Smooth muscle cell of the brain vasculature (primary cell): ENCODE results near the gene SIT1.

Source experiments
- DNase-seq: peaks from one replicate; pipeline ENCODE4 v3.0.0-alpha.2; 2012; ENCODE audit warnings: low read depth, low spot score

The SIT1 gene

DNA sequence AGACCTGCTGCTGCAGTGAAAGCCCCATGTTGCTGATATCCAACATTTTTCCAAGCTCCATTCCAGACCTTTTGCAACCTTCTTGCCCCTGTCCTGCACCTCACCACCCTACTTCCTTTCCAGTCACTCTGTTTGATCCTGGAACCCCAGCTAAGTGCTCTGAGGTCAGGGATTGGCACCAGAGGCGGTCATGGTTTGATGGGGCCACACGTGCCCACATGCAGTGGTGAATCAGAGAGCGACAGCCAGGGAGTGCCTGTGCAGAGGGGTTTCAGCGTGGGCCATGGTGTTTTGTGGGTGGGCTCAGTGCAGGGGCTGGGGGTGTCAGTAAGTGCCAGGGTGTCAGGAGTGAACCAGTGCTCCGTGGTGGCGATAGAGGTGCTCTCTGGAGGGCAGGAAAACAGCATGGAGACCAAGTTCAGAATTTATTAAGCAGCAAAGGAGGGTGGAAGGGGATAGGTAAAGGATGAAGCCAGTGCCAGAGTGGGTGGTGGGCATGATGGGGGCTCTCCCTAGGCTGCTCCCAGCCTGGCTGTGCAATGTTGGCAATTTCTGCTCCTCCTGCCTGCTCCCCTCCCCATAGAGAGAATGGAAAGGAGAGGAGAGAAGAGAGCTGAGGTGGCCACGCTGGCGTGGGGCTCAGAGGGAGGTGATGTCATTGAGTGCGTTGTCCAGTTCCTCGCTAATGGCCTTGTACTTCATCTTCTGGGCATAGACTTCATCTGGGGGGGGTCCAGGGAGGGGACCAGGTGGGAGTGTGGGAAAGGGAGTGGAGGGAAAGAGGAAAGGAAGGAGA, 32.0 kb upstream of the SIT1 start:
- DNase-seq = no peak

DNA sequence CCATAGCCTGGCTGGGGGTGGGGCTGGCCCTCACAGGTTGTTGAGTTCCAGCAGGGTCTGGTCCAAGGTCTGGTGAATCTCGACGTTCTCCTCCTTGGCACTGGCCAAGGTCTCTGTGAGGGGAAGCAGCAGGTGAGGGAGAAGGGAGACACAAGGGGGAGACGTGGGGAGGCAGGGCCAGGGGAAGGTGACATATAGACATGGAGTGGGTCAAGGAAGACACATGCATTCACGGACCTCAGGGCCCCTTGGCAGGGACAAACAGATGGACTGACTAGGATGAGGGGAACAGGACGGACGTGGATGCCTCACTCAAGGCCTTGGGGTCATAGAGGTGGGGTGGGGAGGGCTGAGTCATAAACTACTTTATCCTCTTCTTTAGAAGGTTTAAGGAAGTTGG, 31.3 kb upstream of the SIT1 start:
- DNase-seq = no peak

DNA sequence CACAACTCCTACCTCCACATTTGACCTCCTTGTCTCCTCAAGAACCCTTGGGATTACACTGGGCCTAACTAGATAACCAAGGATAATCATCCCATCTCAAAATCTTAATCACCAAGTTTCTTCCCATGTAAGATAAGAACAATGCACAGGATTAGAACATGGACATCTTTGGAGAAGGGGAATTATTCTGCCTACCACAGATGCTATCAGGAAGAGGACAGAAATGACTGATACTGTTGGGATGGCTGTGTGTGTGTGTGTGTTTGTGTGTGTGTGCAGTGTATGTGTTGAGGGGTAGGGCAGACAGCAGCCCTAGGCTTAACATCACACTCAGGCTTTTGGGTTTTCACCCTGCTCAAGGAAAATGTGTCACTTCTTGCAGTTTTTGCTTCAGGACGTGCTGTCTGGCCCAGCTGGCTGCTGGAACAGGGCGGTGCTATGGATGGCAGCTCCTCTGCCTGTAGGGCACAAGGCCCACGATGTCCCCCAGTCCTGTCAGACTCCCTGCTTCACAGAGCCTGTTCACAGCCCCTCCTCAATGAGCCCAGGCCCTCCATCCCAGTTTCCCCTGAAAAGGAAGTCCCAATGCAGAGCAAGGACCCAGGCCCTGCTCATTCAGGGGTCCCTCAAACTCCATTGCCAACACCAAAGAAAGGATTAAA, 30.7 kb upstream of the SIT1 start:
- DNase-seq = no peak

DNA sequence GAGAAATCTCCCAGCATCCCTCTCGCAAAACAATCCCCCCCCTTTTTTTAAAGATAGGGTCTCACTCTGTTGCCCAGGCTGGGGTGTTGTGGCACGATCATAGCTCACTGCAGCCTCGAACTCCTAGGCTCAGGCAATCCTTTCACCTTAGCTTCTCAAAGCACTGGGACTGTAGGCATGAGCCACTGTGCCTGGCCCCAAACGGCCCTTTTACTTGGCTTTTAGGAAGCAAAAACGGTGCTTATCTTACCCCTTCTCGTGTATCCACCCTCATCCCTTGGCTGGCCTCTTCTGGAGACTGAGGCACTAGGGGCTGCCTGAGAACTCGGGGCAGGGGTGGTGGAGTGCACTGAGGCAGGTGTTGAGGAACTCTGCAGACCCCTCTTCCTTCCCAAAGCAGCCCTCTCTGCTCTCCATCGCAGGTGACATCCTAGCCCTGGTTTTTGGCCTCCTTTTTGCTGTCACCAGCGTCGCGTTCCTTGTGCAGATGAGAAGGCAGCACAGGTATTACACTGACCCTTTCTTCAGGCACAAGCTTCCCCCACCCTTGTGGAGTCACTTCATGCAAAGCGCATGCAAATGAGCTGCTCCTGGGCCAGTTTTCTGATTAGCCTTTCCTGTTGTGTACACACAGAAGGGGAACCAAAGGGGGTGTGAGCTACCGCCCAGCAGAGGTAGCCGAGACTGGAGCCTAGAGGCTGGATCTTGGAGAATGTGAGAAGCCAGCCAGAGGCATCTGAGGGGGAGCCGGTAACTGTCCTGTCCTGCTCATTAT, 29.8 kb upstream of the SIT1 start:
- DNase-seq = no peak

DNA sequence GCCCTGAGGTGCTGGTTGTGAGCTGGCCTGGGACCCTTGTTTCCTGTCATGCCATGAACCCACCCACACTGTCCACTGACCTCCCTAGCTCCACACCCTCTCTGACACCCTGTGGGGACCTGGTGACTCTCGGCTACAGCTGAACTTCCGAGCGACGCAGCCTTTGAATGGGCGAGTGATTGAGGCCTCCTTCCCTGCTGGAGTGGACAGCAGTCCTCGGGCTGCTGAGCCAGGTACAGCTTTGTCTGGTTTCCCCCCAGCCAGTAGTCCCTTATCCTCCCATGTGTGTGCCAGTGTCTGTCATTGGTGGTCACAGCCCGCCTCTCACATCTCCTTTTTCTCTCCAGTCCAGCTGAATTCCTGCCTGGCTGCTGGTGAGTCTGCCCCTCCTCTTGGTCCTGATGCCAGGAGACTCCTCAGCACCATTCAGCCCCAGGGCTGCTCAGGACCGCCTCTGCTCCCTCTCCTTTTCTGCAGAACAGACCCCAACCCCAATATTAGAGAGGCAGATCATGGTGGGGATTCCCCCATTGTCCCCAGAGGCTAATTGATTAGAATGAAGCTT, 29.1 kb upstream of the SIT1 start:
- no peak for DNase-seq

DNA sequence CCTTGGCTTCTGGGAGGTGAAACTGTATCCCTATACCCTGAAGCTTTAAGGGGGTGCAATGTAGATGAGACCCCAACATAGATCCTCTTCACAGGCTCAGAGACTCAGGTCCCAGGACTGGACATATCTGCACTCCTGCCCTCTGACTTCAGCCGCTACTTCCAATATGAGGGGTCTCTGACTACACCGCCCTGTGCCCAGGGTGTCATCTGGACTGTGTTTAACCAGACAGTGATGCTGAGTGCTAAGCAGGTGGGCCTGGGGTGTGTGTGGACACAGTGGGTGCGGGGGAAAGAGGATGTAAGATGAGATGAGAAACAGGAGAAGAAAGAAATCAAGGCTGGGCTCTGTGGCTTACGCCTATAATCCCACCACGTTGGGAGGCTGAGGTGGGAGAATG, 28.4 kb upstream of the SIT1 start:
- no peak for DNase-seq

DNA sequence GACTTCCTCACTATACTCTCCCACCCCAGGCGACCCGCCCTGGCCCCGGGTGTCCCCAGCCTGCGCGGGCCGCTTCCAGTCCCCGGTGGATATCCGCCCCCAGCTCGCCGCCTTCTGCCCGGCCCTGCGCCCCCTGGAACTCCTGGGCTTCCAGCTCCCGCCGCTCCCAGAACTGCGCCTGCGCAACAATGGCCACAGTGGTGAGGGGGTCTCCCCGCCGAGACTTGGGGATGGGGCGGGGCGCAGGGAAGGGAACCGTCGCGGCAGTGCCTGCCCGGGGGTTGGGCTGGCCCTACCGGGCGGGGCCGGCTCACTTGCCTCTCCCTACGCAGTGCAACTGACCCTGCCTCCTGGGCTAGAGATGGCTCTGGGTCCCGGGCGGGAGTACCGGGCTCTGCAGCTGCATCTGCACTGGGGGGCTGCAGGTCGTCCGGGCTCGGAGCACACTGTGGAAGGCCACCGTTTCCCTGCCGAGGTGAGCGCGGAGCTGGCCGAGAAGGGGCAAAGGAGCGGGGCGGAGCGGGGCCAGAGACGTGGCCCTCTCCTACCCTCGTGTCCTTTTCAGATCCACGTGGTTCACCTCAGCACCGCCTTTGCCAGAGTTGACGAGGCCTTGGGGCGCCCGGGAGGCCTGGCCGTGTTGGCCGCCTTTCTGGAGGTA, 25.1 kb upstream of the SIT1 start:
- no peak for DNase-seq

DNA sequence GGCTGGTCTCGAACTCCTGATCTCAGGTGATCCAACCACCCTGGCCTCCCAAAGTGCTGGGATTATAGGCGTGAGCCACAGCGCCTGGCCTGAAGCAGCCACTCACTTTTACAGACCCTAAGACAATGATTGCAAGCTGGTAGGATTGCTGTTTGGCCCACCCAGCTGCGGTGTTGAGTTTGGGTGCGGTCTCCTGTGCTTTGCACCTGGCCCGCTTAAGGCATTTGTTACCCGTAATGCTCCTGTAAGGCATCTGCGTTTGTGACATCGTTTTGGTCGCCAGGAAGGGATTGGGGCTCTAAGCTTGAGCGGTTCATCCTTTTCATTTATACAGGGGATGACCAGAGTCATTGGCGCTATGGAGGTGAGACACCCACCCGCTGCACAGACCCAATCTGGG, 24.5 kb upstream of the SIT1 start:
- no peak for DNase-seq

DNA sequence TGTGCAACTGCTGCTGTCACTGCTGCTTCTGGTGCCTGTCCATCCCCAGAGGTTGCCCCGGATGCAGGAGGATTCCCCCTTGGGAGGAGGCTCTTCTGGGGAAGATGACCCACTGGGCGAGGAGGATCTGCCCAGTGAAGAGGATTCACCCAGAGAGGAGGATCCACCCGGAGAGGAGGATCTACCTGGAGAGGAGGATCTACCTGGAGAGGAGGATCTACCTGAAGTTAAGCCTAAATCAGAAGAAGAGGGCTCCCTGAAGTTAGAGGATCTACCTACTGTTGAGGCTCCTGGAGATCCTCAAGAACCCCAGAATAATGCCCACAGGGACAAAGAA, 23.3 kb upstream of the SIT1 start:
- DNase-seq = no peak

DNA sequence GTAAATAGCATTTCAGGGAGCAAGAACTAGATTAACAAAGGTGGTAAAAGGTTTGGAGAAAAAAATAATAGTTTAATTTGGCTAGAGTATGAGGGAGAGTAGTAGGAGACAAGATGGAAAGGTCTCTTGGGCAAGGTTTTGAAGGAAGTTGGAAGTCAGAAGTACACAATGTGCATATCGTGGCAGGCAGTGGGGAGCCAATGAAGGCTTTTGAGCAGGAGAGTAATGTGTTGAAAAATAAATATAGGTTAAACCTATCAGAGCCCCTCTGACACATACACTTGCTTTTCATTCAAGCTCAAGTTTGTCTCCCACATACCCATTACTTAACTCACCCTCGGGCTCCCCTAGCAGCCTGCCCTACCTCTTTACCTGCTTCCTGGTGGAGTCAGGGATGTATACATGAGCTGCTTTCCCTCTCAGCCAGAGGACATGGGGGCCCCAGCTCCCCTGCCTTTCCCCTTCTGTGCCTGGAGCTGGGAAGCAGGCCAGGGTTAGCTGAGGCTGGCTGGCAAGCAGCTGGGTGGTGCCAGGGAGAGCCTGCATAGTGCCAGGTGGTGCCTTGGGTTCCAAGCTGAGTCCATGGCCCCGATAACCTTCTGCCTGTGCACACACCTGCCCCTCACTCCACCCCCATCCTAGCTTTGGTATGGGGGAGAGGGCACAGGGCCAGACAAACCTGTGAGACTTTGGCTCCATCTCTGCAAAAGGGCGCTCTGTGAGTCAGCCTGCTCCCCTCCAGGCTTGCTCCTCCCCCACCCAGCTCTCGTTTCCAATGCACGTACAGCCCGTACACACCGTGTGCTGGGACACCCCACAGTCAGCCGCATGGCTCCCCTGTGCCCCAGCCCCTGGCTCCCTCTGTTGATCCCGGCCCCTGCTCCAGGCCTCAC, 22.6 kb upstream of the SIT1 start, which contains the start of gene CA9:
Gene CA9 (plus strand): TSS at position 797 of the 893 bp plus-strand sequence. CDS start 32 bp downstream, at position 829.
- DNase-seq = no peak

DNA sequence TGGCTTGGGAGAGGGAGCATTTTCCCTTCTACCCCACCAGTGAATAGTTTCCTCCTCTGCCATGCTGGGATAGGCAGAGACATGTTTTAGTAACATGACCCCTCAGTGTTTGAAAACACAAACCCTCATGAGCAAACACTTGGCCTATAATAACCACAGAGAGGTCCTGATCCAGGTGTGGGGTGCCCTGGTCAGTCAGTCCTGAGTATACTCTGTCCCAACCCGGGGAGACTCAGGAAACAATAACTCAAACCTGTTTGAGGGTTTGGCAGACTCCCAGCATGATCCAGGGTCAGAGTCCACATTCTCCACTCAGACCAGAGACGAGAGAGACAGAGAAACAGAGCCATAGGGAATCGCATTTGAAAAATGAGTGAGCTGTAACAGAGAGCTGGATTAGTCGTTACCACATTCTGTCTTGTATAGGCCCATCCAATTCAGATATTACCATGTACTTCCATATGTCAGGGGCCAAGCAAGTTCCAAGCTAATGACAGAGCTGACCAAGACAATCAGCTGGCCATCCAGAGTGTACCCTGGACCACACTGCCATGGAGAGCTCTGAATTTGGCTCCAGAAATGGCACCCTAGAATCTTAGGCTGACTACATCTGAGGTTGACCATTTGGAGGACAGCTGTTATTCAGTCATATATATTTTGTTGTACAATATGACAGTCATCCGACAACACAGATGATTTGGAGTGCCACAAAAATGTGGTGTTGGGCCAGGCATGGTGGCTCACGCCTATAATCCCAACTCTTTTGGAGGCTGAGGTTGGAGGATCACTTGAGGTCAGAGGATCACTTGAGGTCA, 18.8 kb upstream of the SIT1 start:
- DNase-seq = no peak

DNA sequence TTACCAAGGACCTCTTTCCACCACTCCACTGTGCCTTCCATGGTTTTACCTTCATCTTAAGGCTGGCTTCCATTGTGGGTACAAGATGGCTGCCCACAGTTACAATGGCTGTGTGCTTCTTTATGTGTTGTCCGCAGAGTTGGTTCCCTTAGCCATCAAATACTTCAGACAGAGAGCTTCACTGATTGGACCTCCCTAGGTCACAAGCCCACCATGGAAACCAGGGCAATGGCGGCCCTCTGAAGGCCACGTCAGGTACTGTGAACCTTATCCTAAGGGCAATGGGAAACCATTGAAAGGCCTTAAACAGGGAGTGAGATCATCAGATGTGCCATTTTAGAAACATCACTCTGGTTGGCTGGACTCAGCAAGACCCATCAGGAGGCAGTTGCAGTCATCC, 17.2 kb upstream of the SIT1 start:
- no peak for DNase-seq

DNA sequence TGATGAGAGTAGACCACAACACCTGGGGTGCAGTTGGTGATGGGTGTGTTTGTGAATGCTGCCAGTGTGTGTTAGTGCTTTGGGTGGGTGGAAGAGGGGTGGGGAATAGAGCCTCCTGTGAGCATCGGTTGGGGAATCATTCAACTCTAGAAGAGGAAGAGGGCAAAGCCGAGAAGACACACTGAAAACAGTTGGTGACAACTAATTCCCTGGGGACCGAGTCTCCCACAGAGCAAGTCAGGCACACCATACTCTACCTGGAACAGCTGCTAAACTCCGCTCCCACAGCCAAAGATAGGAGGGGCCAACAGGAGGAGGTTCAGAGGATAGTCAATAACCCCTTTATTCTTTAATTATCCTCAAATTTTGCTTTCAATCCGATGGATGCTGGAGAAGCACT, 15.8 kb upstream of the SIT1 start:
- DNase-seq = no peak

DNA sequence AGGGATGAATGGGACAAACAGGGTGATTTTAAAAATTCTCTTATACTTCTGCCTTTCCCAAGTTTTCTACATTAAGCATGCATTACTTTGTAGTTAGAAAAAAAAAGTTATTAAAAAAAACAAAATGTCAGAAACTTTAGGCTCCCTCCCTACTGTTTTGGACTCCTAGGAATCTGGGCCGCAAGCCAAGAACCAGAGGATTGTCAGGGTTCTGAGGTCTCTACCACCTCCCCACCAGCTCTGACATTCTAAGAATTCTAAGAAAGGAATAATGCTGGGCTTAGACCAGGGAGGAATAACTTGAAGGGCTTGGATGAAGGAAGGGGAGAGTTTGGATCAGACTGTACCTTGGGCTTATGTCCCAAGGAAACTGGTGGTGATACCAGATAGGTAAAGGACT, 15.3 kb upstream of the SIT1 start:
- no peak for DNase-seq

DNA sequence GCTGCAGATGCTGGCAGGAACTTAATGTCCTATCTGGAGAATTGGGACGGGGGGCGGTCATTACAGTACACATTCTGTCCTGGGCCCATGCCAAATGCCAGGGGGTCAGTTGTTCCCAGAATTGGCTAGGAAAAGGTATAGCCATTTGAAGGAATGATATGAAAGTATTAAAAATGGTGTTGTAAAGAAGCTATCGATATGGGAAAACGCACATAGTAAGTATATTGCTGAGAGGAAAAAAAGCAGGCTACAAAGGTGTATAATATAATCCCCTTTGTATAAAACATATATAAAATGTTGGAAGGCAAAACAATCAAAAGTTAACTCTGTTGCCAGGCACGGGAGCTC, 14.7 kb upstream of the SIT1 start:
- no peak for DNase-seq

DNA sequence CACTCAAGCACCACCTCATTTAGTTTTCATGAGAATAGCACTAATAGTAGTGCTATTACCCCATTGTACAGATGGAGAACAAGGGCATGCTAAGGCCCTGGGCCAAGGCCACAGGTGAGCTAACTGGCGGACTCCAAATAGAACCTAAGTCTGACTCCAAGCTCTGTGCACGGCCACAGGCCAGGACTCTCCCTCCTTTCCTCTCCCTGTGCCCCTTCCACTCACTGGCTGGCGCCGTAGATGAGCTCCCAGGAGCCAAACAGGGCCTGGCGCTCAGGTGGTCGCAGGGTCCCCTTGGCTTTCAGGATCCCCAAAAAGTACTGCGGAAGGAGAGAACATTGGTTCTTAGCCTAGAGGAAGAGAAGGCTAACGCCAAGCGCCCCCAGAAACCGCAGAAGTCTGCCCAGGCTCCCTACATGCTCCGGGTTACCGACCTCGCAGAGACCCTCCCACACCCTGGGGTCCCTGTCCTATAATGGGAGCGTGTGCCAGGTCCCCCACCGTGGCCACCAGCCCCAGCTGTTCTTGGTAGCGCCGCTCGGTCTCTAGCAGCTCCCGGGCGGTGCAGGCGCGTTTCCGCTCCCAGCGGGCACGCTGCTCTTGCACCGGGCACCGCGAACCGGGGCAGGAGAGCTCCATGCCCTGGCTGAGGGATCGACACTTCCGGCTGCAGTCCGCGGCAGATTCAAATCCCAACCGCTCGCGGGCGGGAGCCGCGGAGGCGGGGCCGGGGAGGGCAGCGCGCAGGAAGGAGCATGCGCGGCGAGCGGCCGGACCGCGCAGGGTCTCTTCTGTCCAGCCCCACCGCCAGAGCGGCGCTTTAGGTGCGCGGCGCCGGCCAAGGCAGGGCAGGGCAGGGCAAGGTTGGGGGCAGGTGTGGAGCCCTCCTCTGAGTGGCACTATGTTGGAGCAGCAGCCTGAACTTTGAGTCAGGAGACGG, 14.1 kb upstream of the SIT1 start, which contains the start of gene ARHGEF39:
Gene ARHGEF39 (minus strand): TSS at position 665 of the 940 bp plus-strand sequence. CDS start 26 bp downstream, at position 639.
- no peak for DNase-seq

DNA sequence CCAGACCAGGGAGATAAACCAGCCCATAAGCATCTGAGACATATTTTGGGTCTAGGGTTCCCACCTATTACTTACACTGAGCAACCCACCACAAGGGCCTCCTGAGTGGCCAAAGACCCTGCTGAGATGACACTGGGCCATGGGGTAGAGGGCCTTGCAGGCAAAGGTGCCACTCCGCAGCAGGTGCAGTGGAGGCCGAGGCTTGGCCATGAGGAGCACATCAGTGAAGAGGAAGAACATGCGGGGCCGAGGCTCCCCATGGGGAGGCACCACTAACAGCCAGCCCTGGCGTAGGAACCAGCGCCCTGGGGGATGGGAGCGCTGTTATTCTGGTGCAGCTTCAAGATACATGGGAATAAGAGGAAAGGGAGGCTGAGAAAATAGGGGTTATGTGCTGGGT, 11.7 kb upstream of the SIT1 start:
- no peak for DNase-seq

DNA sequence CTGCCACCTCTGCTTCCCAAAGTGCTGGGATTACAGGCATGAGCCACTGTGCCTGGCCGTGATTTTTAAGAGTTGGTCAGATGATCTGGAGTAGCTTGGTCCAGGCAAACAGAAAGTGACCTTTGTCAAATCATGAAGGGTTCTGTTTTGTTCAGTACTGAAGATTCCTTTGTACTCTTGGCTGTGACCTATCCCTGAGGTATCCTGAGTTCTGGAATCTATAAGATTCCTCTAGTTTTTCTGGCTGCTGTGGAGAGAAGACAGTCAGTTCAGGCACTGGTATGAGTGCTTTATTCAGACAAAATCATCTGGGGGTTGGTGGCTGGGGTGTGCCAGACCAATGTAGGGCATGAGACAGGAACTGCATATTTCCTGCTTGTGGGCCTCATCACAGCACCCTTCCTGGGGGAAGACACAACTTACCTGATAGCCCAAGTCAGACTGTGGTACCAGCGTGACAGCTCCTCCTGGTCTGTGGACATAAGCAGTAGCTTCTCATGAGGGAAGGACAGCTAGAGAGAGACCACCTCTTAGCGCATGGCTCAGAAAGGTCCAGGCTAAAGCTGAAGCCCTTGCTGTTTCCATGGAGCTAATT, 11.1 kb upstream of the SIT1 start:
- no peak for DNase-seq
